BE2C (cell line): Measurements from ENCODE around the gene AMACR.
"Not testable (repeated sequence)": the region's sequence is repeated elsewhere in the genome, so short reads cannot be mapped to it uniquely, and the experiment has no call there.

Experiments
- DNase-seq: peaks from one replicate; pipeline ENCODE4 v3.0.0-alpha.2; 2020
- H3K27me3 ChIP-seq: fragments of 250-450 bp; sonication (Bioruptor Pico); 2 replicates; pipeline ENCODE4 v1.5.1; 2020; ENCODE audit warnings: mild to moderate bottlenecking
- H3K36me3 ChIP-seq: fragments of 250-450 bp; sonication (Bioruptor Pico); 2 replicates; pipeline ENCODE4 v1.5.1; 2020; ENCODE audit warnings: mild to moderate bottlenecking
- H3K4me1 ChIP-seq: fragments of 250-450 bp; sonication (Bioruptor Pico); 2 replicates; pipeline ENCODE4 v1.5.1; 2020
- H3K4me3 ChIP-seq: 2 replicates; pipeline ENCODE4 v1.5.1; 2011; ENCODE audit warnings: low read depth, low read length
- H3K9me3 ChIP-seq: fragments of 250-450 bp; sonication (Bioruptor Pico); 2 replicates; pipeline ENCODE4 v1.5.1; 2020
- TF ChIP-seq, protein P1 (sequence below): IDR thresholded peaks from 2 replicates; pipeline ENCODE4 v1.5.1; 2012; ENCODE audit warnings: mild to moderate bottlenecking, low read depth, low read length

The AMACR gene

DNA sequence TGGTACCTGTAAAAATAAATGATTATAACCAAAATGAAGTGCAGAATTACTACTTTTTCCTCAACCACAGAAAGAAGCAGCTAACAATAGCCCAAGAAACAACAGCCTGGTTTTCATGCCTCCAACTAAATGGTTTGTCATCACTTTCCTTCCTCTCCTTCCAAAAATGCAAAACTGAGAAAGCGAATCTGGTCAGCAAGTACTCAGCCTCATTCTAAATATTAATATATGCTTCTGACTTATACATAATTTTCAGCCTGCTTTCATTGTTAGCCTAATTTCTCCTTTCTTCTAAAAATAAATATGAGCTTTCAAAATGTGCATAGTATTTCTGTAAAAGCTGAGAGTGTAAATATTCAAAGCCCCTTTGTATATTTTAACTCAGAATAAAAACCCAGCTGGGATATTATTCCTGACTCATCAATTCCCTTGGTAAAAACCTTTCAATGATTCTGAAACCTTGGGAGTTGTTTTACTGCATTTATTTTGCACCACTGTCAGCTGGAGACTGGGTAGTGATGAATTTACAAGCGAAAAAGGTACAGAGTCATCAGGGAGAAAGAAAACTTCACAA lies 50.2 kb downstream of the AMACR start:
- no peaks in the 10 kb centered on the region for H3K9me3 ChIP-seq
- TF ChIP-seq, protein P1, sequence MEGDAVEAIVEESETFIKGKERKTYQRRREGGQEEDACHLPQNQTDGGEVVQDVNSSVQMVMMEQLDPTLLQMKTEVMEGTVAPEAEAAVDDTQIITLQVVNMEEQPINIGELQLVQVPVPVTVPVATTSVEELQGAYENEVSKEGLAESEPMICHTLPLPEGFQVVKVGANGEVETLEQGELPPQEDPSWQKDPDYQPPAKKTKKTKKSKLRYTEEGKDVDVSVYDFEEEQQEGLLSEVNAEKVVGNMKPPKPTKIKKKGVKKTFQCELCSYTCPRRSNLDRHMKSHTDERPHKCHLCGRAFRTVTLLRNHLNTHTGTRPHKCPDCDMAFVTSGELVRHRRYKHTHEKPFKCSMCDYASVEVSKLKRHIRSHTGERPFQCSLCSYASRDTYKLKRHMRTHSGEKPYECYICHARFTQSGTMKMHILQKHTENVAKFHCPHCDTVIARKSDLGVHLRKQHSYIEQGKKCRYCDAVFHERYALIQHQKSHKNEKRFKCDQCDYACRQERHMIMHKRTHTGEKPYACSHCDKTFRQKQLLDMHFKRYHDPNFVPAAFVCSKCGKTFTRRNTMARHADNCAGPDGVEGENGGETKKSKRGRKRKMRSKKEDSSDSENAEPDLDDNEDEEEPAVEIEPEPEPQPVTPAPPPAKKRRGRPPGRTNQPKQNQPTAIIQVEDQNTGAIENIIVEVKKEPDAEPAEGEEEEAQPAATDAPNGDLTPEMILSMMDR = no peak
- H3K36me3 ChIP-seq = no peaks in the 10 kb centered on the region
- peaks cover 14% of the 10 kb centered on the region for H3K27me3 ChIP-seq
- no peaks in the 10 kb centered on the region for H3K4me1 ChIP-seq
- DNase-seq = no peak
- no peak overlapping the region for H3K4me3 ChIP-seq

GRCh38 chr5:33952175-33952574 lies 55.7 kb downstream of the AMACR start:
- not testable (repeated sequence) for H3K36me3 ChIP-seq, H3K27me3 ChIP-seq, H3K4me1 ChIP-seq, DNase-seq, H3K9me3 ChIP-seq, H3K4me3 ChIP-seq

DNA sequence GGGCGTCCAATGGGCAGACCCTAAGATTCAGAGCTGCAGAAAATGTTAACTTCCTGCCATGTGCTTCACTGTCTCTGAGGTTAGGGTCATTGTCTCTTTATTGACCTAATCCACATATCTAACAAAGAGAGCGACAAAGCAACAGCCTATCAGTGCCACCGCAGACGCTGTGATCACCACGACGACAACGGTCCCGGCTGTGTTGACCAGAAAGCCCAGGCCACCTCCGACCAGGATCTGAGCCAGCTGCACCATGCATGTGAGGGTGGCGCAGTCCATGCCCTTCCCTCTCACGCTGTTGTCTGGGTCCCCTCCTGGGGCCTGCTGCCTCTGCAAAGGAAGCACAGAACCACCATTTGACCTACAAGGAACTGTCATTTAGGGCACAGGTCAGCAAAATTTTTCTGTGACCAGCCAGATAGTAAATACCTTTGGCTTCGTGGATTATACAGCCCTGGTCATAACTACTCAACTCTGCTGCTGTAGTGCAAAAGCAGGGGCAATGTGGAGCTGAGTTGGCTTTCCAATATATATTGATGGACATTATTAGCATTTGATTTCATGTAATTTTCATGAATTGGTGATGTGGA lies 63.2 kb downstream of the AMACR start:
- TF ChIP-seq, protein P1 = no peak
- Histone ChIP-seq H3K36me3 (no peaks in the 10 kb centered on the region), H3K9me3 (no peaks in the 10 kb centered on the region), H3K27me3 (peaks cover 47% of the 10 kb centered on the region), H3K4me1 (no peaks in the 10 kb centered on the region), H3K4me3 (no peak overlapping the region)
- no peak for DNase-seq

DNA sequence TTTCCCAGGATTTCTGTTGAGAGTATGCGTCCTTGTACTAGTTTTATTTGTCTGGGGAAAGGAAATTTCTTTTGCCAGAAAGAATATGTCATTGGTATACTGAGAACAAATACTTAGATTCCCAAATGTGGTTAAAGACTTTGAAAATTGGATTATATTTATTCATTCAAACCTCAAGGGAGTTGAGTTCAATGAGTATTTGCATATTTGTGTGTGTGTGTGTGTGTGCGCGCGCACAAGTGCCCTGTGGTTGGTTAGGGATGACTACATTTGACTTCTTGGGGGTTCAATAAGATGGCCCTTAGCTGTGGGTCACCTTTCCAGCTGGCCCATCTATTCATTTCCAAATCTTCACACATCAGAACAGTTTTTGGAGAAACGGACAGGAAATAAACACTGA lies 66.8 kb downstream of the AMACR start:
- no peaks in the 10 kb centered on the region for H3K9me3 ChIP-seq
- H3K36me3 ChIP-seq = no peaks in the 10 kb centered on the region
- H3K4me3 ChIP-seq = no peak overlapping the region
- H3K27me3 ChIP-seq = peaks cover 75% of the 10 kb centered on the region
- TF ChIP-seq, protein P1 = no peak
- H3K4me1 ChIP-seq = no peaks in the 10 kb centered on the region
- DNase-seq = no peak

DNA sequence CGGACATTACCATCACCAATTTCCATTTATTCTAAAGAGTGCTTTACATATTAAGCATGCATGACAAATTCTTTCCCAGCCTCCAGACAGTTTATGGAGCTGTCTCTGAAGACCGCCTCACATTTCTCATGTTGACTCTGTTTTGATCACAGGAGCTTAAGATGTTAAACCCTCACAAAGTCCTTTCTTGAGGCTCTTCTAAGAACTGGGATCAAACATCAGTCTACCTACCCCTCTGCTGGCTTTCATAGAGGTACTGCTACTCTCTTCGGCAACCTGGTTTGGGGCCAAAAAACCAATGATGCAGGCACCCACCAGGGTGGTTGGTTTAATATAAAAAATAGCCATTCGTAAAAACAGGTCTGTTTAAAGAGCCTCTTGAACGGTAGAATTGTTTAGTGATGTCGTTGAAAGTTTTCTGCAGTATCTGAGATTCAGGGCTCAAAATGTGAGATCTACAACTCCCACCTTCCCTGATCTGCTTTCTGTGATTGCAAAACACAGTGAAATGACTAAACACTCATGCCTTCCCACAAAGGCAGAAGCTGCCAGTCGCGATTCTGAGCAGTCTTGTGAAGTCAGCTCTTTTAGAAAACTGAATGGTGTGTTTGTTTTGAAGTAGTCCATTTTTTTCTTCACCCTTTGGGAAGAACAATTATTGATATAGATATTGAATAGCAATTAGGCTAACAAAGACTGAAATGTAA lies 68.1 kb downstream of the AMACR start:
- Histone ChIP-seq H3K4me1 (no peaks in the 10 kb centered on the region), H3K9me3 (no peaks in the 10 kb centered on the region), H3K4me3 (no peak overlapping the region), H3K27me3 (peaks cover 75% of the 10 kb centered on the region), H3K36me3 (no peaks in the 10 kb centered on the region)
- TF ChIP-seq, protein P1 = no peak
- no peak for DNase-seq

DNA sequence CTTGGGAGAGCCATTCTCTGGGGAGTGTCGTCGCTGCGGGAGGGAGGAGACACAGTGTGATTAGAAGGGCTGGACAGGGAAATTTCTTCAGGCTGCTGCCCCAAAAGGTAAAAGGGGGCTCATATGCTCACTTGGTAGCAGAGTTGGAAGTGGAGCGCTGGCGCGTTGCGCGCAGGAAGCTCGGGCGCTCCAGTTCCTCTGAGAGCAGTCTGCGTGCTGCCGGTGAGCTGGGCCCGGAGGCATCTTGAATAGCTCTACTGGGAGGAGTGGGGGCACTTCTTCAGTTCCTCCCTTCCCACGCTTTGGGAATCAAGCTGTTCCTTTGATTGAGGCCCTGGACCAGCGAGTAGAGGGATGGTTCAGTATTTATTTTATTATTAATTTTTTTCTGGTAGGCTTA lies 69.0 kb downstream of the AMACR start:
- Histone ChIP-seq H3K9me3 (no peaks in the 10 kb centered on the region), H3K27me3 (peaks cover 72% of the 10 kb centered on the region), H3K36me3 (no peaks in the 10 kb centered on the region), H3K4me1 (no peaks in the 10 kb centered on the region), H3K4me3 (no peak overlapping the region)
- TF ChIP-seq, protein P1 = no peak
- no peak for DNase-seq
